Keratinocyte (primary cell): Measurements from ENCODE around the gene PSMD14. TPM values are rescaled to one million over a fixed set of nuclear protein-coding genes. Genes with fewer than 3 reads are reported as not detected.

Source experiments
- DNase-seq: peaks from one replicate; pipeline ENCODE4 v3.0.0-alpha.2; 2011; ENCODE audit warnings: low read depth, missing footprints, low spot score
- FAIRE-seq: peaks from 2 replicates; lab custom pipeline; 2011; peaks lifted over from hg19 to GRCh38; lab: Jason Lieb, UNC
- H2AFZ ChIP-seq: 2 replicates; pipeline ENCODE4 v1.6.0; 2012; ENCODE audit warnings: low read length, control low read depth, inconsistent platforms; ENCODE audit not compliant: control insufficient read depth
- H3K27ac ChIP-seq: 2 replicates; pipeline ENCODE4 v1.5.1; 2011; ENCODE audit warnings: low read length; ENCODE audit not compliant: control insufficient read depth, insufficient read depth
- H3K27me3 ChIP-seq: 3 replicates; pipeline ENCODE4 v1.6.0; 2011; ENCODE audit warnings: low read length; ENCODE audit not compliant: control insufficient read depth, insufficient read depth; ENCODE audit errors: extremely low read depth
- H3K36me3 ChIP-seq, 2 experiments: 2 replicates in 1 of 2; 3 replicates in 1 of 2; pipeline ENCODE4 v1.5.1; 2011; ENCODE audit warnings: low read length in 2 of 2, mild to moderate bottlenecking in 1 of 2; ENCODE audit not compliant: control insufficient read depth in 2 of 2, insufficient read depth in 2 of 2; ENCODE audit errors: extremely low read depth in 1 of 2
- H3K4me1 ChIP-seq: 3 replicates; pipeline ENCODE4 v1.5.1; 2011; ENCODE audit warnings: low read length; ENCODE audit not compliant: control insufficient read depth, insufficient read depth; ENCODE audit errors: extremely low read depth
- H3K4me2 ChIP-seq: 3 replicates; pipeline ENCODE4 v1.6.0; 2011; ENCODE audit warnings: low read depth, low read length; ENCODE audit not compliant: control insufficient read depth, insufficient read depth; ENCODE audit errors: extremely low read depth
- H3K4me3 ChIP-seq, 3 experiments: fragments of 200-600 bp in 1 of 3; sonication (generic) in 1 of 3; 2 replicates in 2 of 3; 3 replicates in 1 of 3; pipeline ENCODE4 v1.5.1; 2011 to 2016; ENCODE audit warnings: low read length in 3 of 3, mild to moderate bottlenecking in 3 of 3, control low read depth in 2 of 3, inconsistent platforms in 1 of 3, low read depth in 1 of 3, mixed read lengths in 1 of 3, mixed run types in 1 of 3, moderate library complexity in 1 of 3; ENCODE audit not compliant: control insufficient read depth in 2 of 3, insufficient read depth in 2 of 3; ENCODE audit errors: extremely low read depth in 1 of 3
- H3K79me2 ChIP-seq: 2 replicates; pipeline ENCODE4 v1.6.0; 2012; ENCODE audit warnings: low read length; ENCODE audit not compliant: control insufficient read depth, insufficient read depth
- H3K9ac ChIP-seq: 3 replicates; pipeline ENCODE4 v1.6.0; 2011; ENCODE audit warnings: low read length; ENCODE audit not compliant: control insufficient read depth, insufficient read depth; ENCODE audit errors: extremely low read depth
- H3K9me1 ChIP-seq: 3 replicates; pipeline ENCODE4 v1.6.0; 2011; ENCODE audit warnings: low read length; ENCODE audit not compliant: control insufficient read depth, insufficient read depth; ENCODE audit errors: extremely low read depth
- H3K9me3 ChIP-seq: 2 replicates; pipeline ENCODE4 v1.5.1; 2012; ENCODE audit warnings: low read depth, low read length; ENCODE audit not compliant: control insufficient read depth
- H4K20me1 ChIP-seq: 3 replicates; pipeline ENCODE4 v1.6.0; 2011; ENCODE audit warnings: low read length; ENCODE audit not compliant: control insufficient read depth, insufficient read depth; ENCODE audit errors: extremely low read depth
- CTCF ChIP-seq, 3 experiments: IDR thresholded peaks in 1 of 3; conservative IDR thresholded peaks in 1 of 3; optimal IDR thresholded peaks in 1 of 3; 2 replicates in 2 of 3; 3 replicates in 1 of 3; pipeline versions ENCODE3 to v1.5.1; 2011; ENCODE audit warnings: low read length in 3 of 3, mild to moderate bottlenecking in 3 of 3, moderate library complexity in 2 of 3, control low read depth in 1 of 3, inconsistent platforms in 1 of 3; ENCODE audit not compliant: insufficient read depth in 2 of 3; ENCODE audit errors: extremely low read depth in 1 of 3
- EZH2 ChIP-seq: IDR thresholded peaks from one replicate; pipeline ENCODE4 v1.6.1; 2012; ENCODE audit warnings: inconsistent platforms, mild to moderate bottlenecking, low read length, moderate library complexity
- dilution Hi-C: fragments of 300-500 bp; cut with MboI; formaldehyde crosslinking; loops from one replicate; pipeline ENCODE4 v1.7.0; 2020; ENCODE audit warnings: low sequenced_read_pairs; ENCODE audit not compliant: extremely low pct_ligation_motif_present
- polyA plus RNA-seq, 5 experiments: library from polyadenylated mRNA; depleted of rRNA in 3 of 5; stranded (reverse) in 3 of 5; stranded (forward) in 1 of 5; unstranded in 1 of 5; fragments of >200 nt; gene quantifications; 1 replicate in 1 of 5; 2 replicates in 3 of 5; 3 replicates in 1 of 5; pipeline versions ENCODE4 v1.2.1 to v1.2.3, GENCODE V29; 2011 to 2012; ENCODE audit warnings: missing spikeins in 2 of 5, low read depth in 1 of 5, low replicate concordance in 1 of 5

The PSMD14 gene
- polyA plus RNA-seq, 1 donor (not counting 4 experiments of a cell fraction or from before 2014, with no cell fraction given) = 136 TPM

DNA sequence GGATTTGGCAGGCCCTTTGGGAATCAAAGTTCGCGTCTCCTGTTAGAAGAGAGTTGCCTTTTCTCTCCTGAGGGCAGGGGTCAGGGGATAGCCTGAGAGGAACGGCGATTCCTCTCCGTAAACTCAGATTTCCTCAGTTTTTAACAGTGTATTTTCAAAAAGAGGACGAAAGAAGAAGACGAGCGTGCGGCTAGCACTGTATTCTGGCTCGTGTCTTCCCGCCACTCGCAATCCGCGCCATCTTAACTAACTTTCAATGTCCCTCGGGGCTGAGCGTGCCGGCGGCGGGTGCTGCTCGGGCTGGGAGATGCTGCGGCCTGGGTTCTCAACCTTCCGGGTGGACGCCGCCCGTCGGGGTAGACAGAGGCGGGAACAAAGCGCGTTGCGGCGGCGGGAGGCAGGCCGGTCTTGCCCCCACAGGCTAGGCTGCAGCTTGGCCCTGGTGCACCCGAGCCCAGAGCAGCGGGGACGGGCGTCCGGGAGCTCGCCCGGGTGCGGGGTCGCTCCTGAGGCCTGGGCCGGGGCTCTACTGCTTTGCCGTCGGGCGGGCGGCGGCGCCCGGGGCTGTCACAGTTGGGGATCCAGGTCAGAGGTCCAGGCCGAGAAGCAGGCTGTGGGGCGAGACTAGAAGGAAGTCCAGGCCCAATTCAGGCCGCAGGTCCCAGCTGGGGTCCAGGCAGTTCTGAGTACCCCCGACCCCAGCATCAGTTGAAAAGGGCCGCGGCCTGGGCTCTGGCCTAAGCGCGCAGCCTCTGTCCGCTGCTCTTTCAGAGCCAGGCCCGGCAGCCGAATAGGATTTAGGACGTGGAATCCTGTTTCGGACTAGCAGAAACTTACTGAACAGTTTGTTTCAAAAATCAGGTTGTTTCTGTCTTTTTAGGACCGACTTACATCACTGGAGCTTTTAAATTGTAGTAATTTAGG is 119.7 kb downstream of the PSMD14 start:
- Histone ChIP-seq H2AFZ (no peak overlapping the region), H3K4me3 (peak overlapping the region in 1 of 3 experiments; percentile 15), H3K9ac (no peak overlapping the region), H4K20me1 (no peaks in the 10 kb centered on the region), H3K79me2 (no peaks in the 10 kb centered on the region), H3K9me1 (no peaks in the 10 kb centered on the region), H3K4me2 (peak overlapping the region; percentile 57), H3K27me3 (peaks cover 79% of the 10 kb centered on the region), H3K36me3 (no peaks in the 10 kb centered on the region), H3K9me3 (no peaks in the 10 kb centered on the region), H3K4me1 (peaks cover 4% of the 10 kb centered on the region), H3K27ac (no peak overlapping the region)
- no peak for FAIRE-seq
- peak; percentile 97 for TF ChIP-seq EZH2
- TF ChIP-seq CTCF (optimal IDR thresholded peaks at IDR 0.05 in 1 of 3, IDR thresholded peaks at IDR 0.05 in 1 of 3, conservative IDR thresholded peaks at IDR 0.05 in 1 of 3; ENCODE audit: extremely low read depth in 1 of 3, insufficient read depth in 2 of 3, low read length in 3 of 3) = no peak
- dilution Hi-C loops = loop anchor here (25.0 kb wide), 1 partner anchor 509 kb away; no protein-coding TSS in a partner anchor
- no peak for DNase-seq

DNA sequence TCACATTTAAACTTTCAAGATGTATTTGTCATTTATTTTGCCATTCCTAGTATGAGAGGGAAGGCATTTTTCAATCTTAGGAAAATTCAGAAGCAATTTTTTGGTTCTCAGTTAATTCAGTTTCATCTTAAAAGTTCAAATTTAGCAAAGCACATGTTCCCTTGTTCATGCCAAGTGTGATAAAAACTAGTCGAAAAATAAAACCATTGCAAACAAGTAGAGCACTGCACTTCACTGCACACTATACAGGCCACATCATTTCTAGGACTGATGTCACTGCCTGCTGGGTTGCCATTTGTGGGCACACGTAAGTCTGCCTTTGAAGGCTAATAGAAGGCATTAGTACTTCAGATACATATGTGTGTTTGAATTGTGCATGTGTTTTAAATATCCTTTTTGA is 122.2 kb downstream of the PSMD14 start:
- Histone ChIP-seq H3K4me1 (peaks cover 4% of the 10 kb centered on the region), H3K9me3 (no peaks in the 10 kb centered on the region), H2AFZ (no peak overlapping the region), H3K79me2 (no peaks in the 10 kb centered on the region), H3K4me2 (no peak overlapping the region), H3K27ac (no peak overlapping the region), H3K4me3 (no peak overlapping the region), H4K20me1 (no peaks in the 10 kb centered on the region), H3K36me3 (no peaks in the 10 kb centered on the region), H3K27me3 (peaks cover 55% of the 10 kb centered on the region), H3K9ac (no peak overlapping the region), H3K9me1 (no peaks in the 10 kb centered on the region)
- TF ChIP-seq EZH2 = no peak
- DNase-seq (no peak), FAIRE-seq (no peak)
- dilution Hi-C loops = loop anchor here (25.0 kb wide), 1 partner anchor 507 kb away; no protein-coding TSS in a partner anchor
